ENCODE results near the gene FAM240B. TPM values are rescaled to one million over a fixed set of nuclear protein-coding genes. Genes with fewer than 3 reads are reported as not detected.

The FAM240B gene
- total RNA-seq, 2 experiments from 2014 or later, result not detected

DNA sequence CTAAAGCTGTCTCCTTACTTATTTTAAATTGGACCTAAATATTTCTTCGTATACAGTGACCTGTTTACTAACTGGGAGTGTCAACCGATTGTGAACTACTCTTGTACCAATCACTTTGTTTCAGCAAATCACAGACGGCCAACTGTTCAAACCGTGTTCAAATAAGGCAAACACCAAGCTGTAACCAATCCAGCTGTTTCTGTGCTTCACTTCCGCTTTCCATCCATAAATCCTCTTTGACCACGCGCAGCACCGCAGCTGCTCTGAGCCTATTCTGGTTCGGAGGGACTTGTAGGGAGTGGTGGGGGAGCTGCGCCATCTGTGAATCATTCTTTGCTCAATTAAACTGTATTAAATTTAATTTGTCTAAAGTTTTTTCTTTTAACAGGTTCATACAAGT is 4.8 kb upstream of the FAM240B start:
- H3K27me3 Mint-ChIP-seq, result peaks cover 11% of the 10 kb centered on the region
- no peaks in the 10 kb centered on the region for H3K36me3 ChIP-seq (ENCODE audit: insufficient read depth, low read length)
- H3K9me3 ChIP-seq (ENCODE audit: control insufficient read depth in 1 of 2, insufficient read depth in 1 of 2, low read length in 2 of 2), result no peaks in the 10 kb centered on the region
- no peak overlapping the region for H3K27ac ChIP-seq (ENCODE audit: low read depth in 1 of 2, low read length in 2 of 2)
- ATAC-seq (ENCODE audit: poor library complexity), result no peak
- H3K4me1 Mint-ChIP-seq (ENCODE audit: low read depth), result no peaks in the 10 kb centered on the region
- ChIA-PET POLR2A (no interaction called here), CTCF (no interaction called here)
- H3K4me1 ChIP-seq (ENCODE audit: insufficient read depth, low read length), result no peaks in the 10 kb centered on the region
- H3K4me3 Mint-ChIP-seq, result no peak overlapping the region
- TF ChIP-seq, protein P1, sequence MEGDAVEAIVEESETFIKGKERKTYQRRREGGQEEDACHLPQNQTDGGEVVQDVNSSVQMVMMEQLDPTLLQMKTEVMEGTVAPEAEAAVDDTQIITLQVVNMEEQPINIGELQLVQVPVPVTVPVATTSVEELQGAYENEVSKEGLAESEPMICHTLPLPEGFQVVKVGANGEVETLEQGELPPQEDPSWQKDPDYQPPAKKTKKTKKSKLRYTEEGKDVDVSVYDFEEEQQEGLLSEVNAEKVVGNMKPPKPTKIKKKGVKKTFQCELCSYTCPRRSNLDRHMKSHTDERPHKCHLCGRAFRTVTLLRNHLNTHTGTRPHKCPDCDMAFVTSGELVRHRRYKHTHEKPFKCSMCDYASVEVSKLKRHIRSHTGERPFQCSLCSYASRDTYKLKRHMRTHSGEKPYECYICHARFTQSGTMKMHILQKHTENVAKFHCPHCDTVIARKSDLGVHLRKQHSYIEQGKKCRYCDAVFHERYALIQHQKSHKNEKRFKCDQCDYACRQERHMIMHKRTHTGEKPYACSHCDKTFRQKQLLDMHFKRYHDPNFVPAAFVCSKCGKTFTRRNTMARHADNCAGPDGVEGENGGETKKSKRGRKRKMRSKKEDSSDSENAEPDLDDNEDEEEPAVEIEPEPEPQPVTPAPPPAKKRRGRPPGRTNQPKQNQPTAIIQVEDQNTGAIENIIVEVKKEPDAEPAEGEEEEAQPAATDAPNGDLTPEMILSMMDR (IDR thresholded peaks at IDR 0.05), result no peak
- no peak overlapping the region for H3K27ac Mint-ChIP-seq
- no peaks in the 10 kb centered on the region for H3K36me3 Mint-ChIP-seq (ENCODE audit: low read depth)
- no peak overlapping the region for H3K4me3 ChIP-seq (ENCODE audit: low read length)
- intact Hi-C loops (cut with DNase I, micrococcal nuclease), result no loop called here
- no peak for DNase-seq
- H3K9me3 Mint-ChIP-seq, result no peaks in the 10 kb centered on the region
- peaks cover 0 to 2% of the 10 kb centered on the region in 2 experiments for H3K27me3 ChIP-seq (ENCODE audit: control insufficient read depth in 1 of 2, insufficient read depth in 2 of 2, low read length in 2 of 2)

DNA sequence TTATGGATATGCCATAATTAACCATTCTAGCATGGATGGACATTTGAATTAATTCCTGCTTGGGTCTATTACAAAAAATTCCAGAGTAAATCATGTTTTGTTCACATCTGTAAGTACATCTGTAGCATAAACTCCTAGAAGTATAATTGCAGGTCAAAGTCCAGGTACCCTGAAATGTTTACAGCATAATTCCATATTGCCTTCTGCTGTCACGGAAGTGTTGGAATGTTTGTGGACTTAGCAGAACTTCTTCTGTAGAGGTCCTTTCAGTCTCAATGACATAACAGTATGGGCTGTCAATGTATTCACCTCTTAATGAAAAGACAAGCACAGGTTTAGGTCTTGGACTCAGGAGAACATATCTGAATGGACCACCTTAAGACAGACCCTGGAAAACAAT is 1.8 kb downstream of the FAM240B start:
- TF ChIP-seq, protein P1 (IDR thresholded peaks at IDR 0.05), result no peak
- Histone ChIP-seq H3K36me3 (ENCODE audit: insufficient read depth, low read length) (no peaks in the 10 kb centered on the region), H3K27ac (ENCODE audit: low read depth in 1 of 2, low read length in 2 of 2) (no peak overlapping the region), H3K27me3 (ENCODE audit: control insufficient read depth in 1 of 2, insufficient read depth in 2 of 2, low read length in 2 of 2) (peaks cover 2 to 14% of the 10 kb centered on the region in 2 experiments), H3K9me3 (ENCODE audit: control insufficient read depth in 1 of 2, insufficient read depth in 1 of 2, low read length in 2 of 2) (peaks cover 0 to 5% of the 10 kb centered on the region in 2 experiments), H3K4me3 (ENCODE audit: low read length) (no peak overlapping the region), H3K4me1 (ENCODE audit: insufficient read depth, low read length) (no peaks in the 10 kb centered on the region)
- Mint-ChIP-seq H3K4me3 (no peak overlapping the region), H3K4me1 (ENCODE audit: low read depth) (no peaks in the 10 kb centered on the region), H3K36me3 (ENCODE audit: low read depth) (no peaks in the 10 kb centered on the region), H3K27me3 (peaks cover 12% of the 10 kb centered on the region), H3K27ac (no peak overlapping the region), H3K9me3 (no peaks in the 10 kb centered on the region)
- DNase-seq, result no peak
- intact Hi-C loops (cut with DNase I, micrococcal nuclease), result no loop called here
- CTCF ChIA-PET, result no interaction called here
- POLR2A ChIA-PET, result no interaction called here
- ATAC-seq (ENCODE audit: poor library complexity), result no peak

DNA sequence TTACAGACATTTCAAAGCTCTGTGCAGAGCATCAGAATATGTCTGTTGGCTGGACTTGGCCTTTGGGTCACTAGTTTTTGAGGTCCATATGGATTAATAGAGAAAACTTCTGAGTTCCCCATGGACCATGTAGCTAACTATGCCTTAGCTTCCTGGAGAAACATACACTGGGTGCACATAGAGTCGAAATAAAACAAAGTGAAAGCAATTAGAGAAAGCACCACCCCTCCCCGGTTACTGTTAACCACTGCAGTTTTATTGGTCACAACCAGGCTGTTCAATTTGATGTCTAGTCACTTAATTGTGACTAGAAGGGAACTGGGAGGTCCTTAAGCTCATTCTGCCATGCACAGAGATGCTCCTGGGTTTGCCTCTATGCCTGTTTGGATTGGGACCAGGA is 4.2 kb downstream of the FAM240B start:
- CTCF ChIA-PET, result interaction anchor here (1.3 kb wide), 1 partner anchor 15 kb away, joined by 3 read pairs; no protein-coding TSS in a partner anchor

More for the DNA sequence above, 4.2 kb downstream of the FAM240B start:
- TF ChIP-seq, protein P1 (IDR thresholded peaks at IDR 0.05), result no peak
- Mint-ChIP-seq H3K27me3 (peaks cover 26% of the 10 kb centered on the region), H3K4me1 (ENCODE audit: low read depth) (no peaks in the 10 kb centered on the region), H3K9me3 (no peaks in the 10 kb centered on the region), H3K4me3 (no peak overlapping the region), H3K27ac (no peak overlapping the region), H3K36me3 (ENCODE audit: low read depth) (no peaks in the 10 kb centered on the region)
- H3K36me3 ChIP-seq (ENCODE audit: insufficient read depth, low read length), result no peaks in the 10 kb centered on the region
- POLR2A ChIA-PET, result no interaction called here
- ATAC-seq (ENCODE audit: poor library complexity) (no peak), DNase-seq (no peak)
- H3K4me3 ChIP-seq (ENCODE audit: low read length), result no peak overlapping the region
- peaks cover 0 to 5% of the 10 kb centered on the region in 2 experiments for H3K9me3 ChIP-seq (ENCODE audit: control insufficient read depth in 1 of 2, insufficient read depth in 1 of 2, low read length in 2 of 2)
- H3K27me3 ChIP-seq (ENCODE audit: control insufficient read depth in 1 of 2, insufficient read depth in 2 of 2, low read length in 2 of 2), result peaks cover 0 to 14% of the 10 kb centered on the region in 2 experiments
- intact Hi-C loops (cut with DNase I, micrococcal nuclease), result no loop called here
- no peaks in the 10 kb centered on the region for H3K4me1 ChIP-seq (ENCODE audit: insufficient read depth, low read length)
- no peak overlapping the region for H3K27ac ChIP-seq (ENCODE audit: low read depth in 1 of 2, low read length in 2 of 2)

All from CD4-positive, alpha-beta T cell (primary cell).